ENCODE data around the gene RDH12. TPM values are rescaled to one million over a fixed set of nuclear protein-coding genes. Genes with fewer than 3 reads are reported as not detected.

Gene RDH12
- total RNA-seq, 3 donors from 2014 or later (not counting 1 experiment from before 2014, with no cell fraction given) = not detected

GRCh38 chr14:67773844-67774377, 72.2 kb downstream of the RDH12 start:
- ATAC-seq (no peak), DNase-seq (no peak)
- 94% methylated on average over 4 of the region's 5 CpGs for WGBS (ENCODE audit: insufficient coverage)
- intact Hi-C loops (cut with micrococcal nuclease) = no loop called here
- Mint-ChIP-seq H3K9me3 (no peaks in the 10 kb centered on the region), H3K27ac (no peak overlapping the region), H3K27me3 (ENCODE audit: low read depth in 2 of 2) (no peaks in the 10 kb centered on the region), H3K36me3 (peaks cover 42% of the 10 kb centered on the region), H3K4me1 (no peaks in the 10 kb centered on the region), H3K4me3 (no peak overlapping the region)
- TF ChIP-seq CTCF (IDR thresholded peaks at IDR 0.05) = no peak
- H3K27ac ChIP-seq (ENCODE audit: low read length) = no peak overlapping the region
- no peaks in the 10 kb centered on the region for H3K27me3 ChIP-seq (ENCODE audit: control insufficient read depth, insufficient read depth, low read length)
- H3K4me3 ChIP-seq (ENCODE audit: low read length) = no peak overlapping the region
- no peaks in the 10 kb centered on the region for H3K4me1 ChIP-seq (ENCODE audit: control insufficient read depth, insufficient read depth, low read length)
- peaks cover 78% of the 10 kb centered on the region for H3K36me3 ChIP-seq (ENCODE audit: control insufficient read depth, insufficient read depth, low read length)
- no peaks in the 10 kb centered on the region for H3K9me3 ChIP-seq (ENCODE audit: control insufficient read depth, insufficient read depth, low read length)

GRCh38 chr14:67776653-67777322, 75.1 kb downstream of the RDH12 start:
- 100% methylated on average over 2 of the region's 4 CpGs for WGBS (ENCODE audit: insufficient coverage)
- no peak for DNase-seq
- Histone ChIP-seq H3K27ac (ENCODE audit: low read length) (no peak overlapping the region), H3K4me1 (ENCODE audit: control insufficient read depth, insufficient read depth, low read length) (no peaks in the 10 kb centered on the region), H3K27me3 (ENCODE audit: control insufficient read depth, insufficient read depth, low read length) (no peaks in the 10 kb centered on the region), H3K9me3 (ENCODE audit: control insufficient read depth, insufficient read depth, low read length) (no peaks in the 10 kb centered on the region), H3K36me3 (ENCODE audit: control insufficient read depth, insufficient read depth, low read length) (peaks cover 80% of the 10 kb centered on the region), H3K4me3 (ENCODE audit: low read length) (no peak overlapping the region)
- Mint-ChIP-seq H3K36me3 (peaks cover 42% of the 10 kb centered on the region), H3K27ac (no peak overlapping the region), H3K9me3 (no peaks in the 10 kb centered on the region), H3K27me3 (ENCODE audit: low read depth in 2 of 2) (no peaks in the 10 kb centered on the region), H3K4me3 (no peak overlapping the region), H3K4me1 (no peaks in the 10 kb centered on the region)
- intact Hi-C loops (cut with micrococcal nuclease) = no loop called here
- TF ChIP-seq CTCF (IDR thresholded peaks at IDR 0.05) = no peak
- no peak for ATAC-seq

GRCh38 chr14:67778792-67779191, 77.1 kb downstream of the RDH12 start:
- intact Hi-C loops (cut with micrococcal nuclease) = no loop called here

More at GRCh38 chr14:67778792-67779191, 77.1 kb downstream of the RDH12 start:
- no peaks in the 10 kb centered on the region for H3K4me1 Mint-ChIP-seq
- TF ChIP-seq CTCF (IDR thresholded peaks at IDR 0.05) = no peak
- WGBS (ENCODE audit: insufficient coverage) = 100% methylated on average over 1 of the region's 1 CpG
- no peaks in the 10 kb centered on the region for H3K27me3 Mint-ChIP-seq (ENCODE audit: low read depth in 2 of 2)
- ATAC-seq (no peak), DNase-seq (no peak)
- H3K36me3 Mint-ChIP-seq = peaks cover 60% of the 10 kb centered on the region
- no peaks in the 10 kb centered on the region for H3K9me3 ChIP-seq (ENCODE audit: control insufficient read depth, insufficient read depth, low read length)
- no peak overlapping the region for H3K27ac ChIP-seq (ENCODE audit: low read length)
- no peaks in the 10 kb centered on the region for H3K9me3 Mint-ChIP-seq
- H3K4me3 ChIP-seq (ENCODE audit: low read length) = no peak overlapping the region
- H3K27me3 ChIP-seq (ENCODE audit: control insufficient read depth, insufficient read depth, low read length) = no peaks in the 10 kb centered on the region
- no peak overlapping the region for H3K4me3 Mint-ChIP-seq
- peaks cover 85% of the 10 kb centered on the region for H3K36me3 ChIP-seq (ENCODE audit: control insufficient read depth, insufficient read depth, low read length)
- no peaks in the 10 kb centered on the region for H3K4me1 ChIP-seq (ENCODE audit: control insufficient read depth, insufficient read depth, low read length)
- H3K27ac Mint-ChIP-seq = no peak overlapping the region
